Activated CD8-positive, alpha-beta T cell treated with anti-CD3 and anti-CD28 coated beads, Interleukin-2, amount 10 ng/mL, durations not matched to agents 7 days and 5 days (primary cell): ENCODE results near the gene PRSS57. TPM values are rescaled to one million over a fixed set of nuclear protein-coding genes. Genes with fewer than 3 reads are reported as not detected.

Source experiments
- ATAC-seq: fragments of 150-1000 bp; cut with Tn5 transposase; one replicate; pipeline ENCODE4 v1.10.0; 2021; ENCODE audit warnings: moderate library complexity
- CTCF ChIA-PET: fragments of 350-600 bp; sonication (Branson Sonifier 250); formaldehyde crosslinking; loops from one replicate; lab custom pipeline; 2021; ENCODE audit warnings: antibody characterized with exemption; lab: Charles Lee
- POLR2A ChIA-PET: fragments of 350-600 bp; sonication (Branson Sonifier 250); formaldehyde crosslinking; loops from one replicate; lab custom pipeline; 2021; ENCODE audit warnings: antibody characterized with exemption; lab: Charles Lee
- DNase-seq: peaks from one replicate; pipeline ENCODE4 v3.0.0-alpha.2; 2020
- H3K27ac Mint-ChIP-seq: one replicate; pipeline ENCODE4 v1.8.0; 2021; ENCODE audit warnings: mild to moderate bottlenecking, mixed read lengths
- H3K27me3 Mint-ChIP-seq: one replicate; pipeline ENCODE4 v1.8.0; 2021; ENCODE audit warnings: low read depth, mixed read lengths
- H3K36me3 Mint-ChIP-seq: one replicate; pipeline ENCODE4 v1.8.0; 2021; ENCODE audit warnings: low read depth, mixed read lengths
- H3K4me1 Mint-ChIP-seq: one replicate; pipeline ENCODE4 v1.8.0; 2021; ENCODE audit warnings: low read depth, mixed read lengths
- H3K4me3 Mint-ChIP-seq: one replicate; pipeline ENCODE4 v1.8.0; 2021; ENCODE audit warnings: mild to moderate bottlenecking, mixed read lengths
- H3K9me3 Mint-ChIP-seq: one replicate; pipeline ENCODE4 v1.8.0; 2022; ENCODE audit warnings: mixed read lengths; ENCODE audit not compliant: insufficient read depth
- total RNA-seq, 2 experiments: library from RNA; stranded (reverse); gene quantifications; one replicate each; pipeline ENCODE4 v1.2.3, GENCODE V29; 2021

Gene PRSS57
- total RNA-seq, 2 experiments from 2014 or later = not detected

DNA sequence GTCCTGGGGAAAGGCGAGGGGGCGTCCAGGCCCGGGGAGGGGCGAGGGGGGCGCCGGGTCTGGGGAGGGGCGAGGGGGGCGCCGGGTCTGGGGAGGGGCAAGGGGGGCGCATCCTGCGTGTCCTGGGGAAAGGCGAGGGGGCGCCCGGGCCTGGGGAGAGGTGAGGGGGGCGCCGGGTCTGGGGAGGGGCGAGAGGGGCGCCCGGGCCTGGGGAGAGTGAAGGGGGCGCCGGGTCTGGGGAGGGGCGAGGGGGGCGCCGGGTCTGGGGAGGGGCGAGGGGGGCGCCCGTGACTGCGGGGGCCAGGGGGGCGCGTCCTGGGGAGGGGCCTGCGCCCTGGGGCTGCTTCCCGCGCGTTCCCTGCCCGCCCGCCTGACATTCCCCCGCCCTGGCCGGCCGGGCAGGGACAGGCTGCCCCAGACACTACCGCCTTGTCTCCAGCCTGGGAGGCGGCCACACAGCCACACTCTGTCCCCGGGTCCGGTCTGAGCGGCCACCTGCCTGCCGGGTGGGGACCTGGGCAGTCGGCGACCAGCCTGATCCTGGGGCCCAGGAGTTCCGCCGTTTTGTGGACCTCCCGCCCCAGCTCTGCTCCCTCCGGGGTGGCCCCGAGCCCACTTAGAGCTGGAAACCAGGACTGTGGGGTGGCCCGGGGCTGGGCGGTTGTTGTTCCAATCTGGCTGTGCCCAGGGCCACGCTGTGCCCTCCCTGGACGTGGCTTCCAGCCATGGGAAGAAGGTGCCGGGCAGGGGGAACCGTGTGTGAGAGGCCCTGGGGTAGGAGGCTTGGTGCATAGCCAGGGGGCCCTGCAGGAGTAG lies 25.3 kb upstream of the PRSS57 start:
- Mint-ChIP-seq H3K4me1 (no peaks in the 10 kb centered on the region), H3K9me3 (peaks cover 2% of the 10 kb centered on the region), H3K27ac (no peak overlapping the region), H3K4me3 (no peak overlapping the region), H3K27me3 (peaks cover 9% of the 10 kb centered on the region), H3K36me3 (no peaks in the 10 kb centered on the region)
- ATAC-seq = no peak
- ChIA-PET POLR2A (no interaction called here), CTCF (no interaction called here)
- no peak for DNase-seq

DNA sequence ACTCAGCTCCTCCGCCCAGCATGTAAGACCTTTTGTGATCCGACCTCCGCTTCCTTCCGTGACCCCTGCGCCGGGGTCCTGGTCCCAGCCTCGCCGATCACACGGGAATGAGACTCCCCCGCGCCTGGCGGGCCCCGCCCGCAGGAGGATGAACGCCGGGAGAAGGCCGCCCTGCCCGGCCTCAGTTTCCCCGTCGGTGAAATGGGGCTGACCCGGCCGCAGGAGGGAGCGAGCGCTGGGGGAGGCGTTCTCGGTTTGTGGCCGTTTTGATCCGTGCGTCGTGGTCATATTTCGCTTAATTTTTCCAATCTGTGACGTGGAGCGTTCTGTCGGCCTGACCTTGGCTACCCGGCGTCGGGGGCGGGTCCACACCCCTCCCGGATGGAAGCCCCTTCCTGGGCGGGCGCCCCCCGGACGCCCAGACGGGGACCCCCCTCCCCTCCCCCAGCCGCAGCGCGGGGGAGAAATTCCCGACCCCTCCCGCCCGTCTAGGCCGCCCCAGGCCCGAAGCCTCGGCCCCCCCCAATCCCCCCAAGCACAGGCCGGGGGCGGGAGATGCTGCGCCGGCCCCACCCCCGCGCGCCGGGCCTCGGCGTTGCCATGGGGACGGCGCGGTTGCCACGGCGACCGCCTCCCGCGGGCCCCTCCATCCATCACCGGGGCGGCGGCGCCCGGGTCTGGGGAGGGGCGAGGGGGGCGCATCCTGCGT lies 24.5 kb upstream of the PRSS57 start:
- Mint-ChIP-seq H3K9me3 (peaks cover 4% of the 10 kb centered on the region), H3K4me1 (no peaks in the 10 kb centered on the region), H3K27ac (no peak overlapping the region), H3K4me3 (no peak overlapping the region), H3K36me3 (no peaks in the 10 kb centered on the region), H3K27me3 (peaks cover 9% of the 10 kb centered on the region)
- DNase-seq (no peak), ATAC-seq (no peak)
- POLR2A ChIA-PET = no interaction called here
- CTCF ChIA-PET = no interaction called here

DNA sequence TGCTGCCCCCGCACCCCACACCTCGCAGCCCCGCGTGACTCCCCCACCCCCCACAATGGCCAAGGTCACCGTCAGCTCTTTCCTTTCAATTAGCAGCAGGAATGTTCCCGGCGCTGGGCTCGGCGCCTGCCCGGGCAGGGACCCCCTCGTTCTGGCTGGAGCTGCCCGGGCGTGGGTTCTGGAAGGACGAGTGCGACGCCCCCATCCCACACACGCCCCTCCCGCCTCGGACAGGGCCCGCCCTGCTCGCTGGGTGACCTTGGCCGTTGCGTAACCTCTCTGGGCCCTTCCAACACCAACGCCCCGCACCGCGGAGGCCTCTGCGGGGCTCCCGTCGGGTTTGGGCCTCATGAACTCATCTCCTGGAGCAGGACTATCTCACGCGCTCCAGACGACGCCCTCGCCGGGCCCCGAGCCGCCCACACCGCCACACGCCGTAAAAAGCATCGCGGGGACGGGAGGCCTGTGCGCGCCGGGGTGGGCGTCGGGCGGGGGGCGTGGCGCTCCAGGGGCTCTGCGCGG lies 23.8 kb upstream of the PRSS57 start:
- Mint-ChIP-seq H3K27me3 (peaks cover 9% of the 10 kb centered on the region), H3K36me3 (no peaks in the 10 kb centered on the region), H3K4me1 (no peaks in the 10 kb centered on the region), H3K9me3 (peaks cover 4% of the 10 kb centered on the region), H3K4me3 (no peak overlapping the region), H3K27ac (no peak overlapping the region)
- CTCF ChIA-PET = no interaction called here
- DNase-seq (no peak), ATAC-seq (no peak)
- POLR2A ChIA-PET = interaction anchor here (0.7 kb wide), 1 partner anchor 20 kb away, joined by 4 read pairs; no protein-coding TSS in a partner anchor

DNA sequence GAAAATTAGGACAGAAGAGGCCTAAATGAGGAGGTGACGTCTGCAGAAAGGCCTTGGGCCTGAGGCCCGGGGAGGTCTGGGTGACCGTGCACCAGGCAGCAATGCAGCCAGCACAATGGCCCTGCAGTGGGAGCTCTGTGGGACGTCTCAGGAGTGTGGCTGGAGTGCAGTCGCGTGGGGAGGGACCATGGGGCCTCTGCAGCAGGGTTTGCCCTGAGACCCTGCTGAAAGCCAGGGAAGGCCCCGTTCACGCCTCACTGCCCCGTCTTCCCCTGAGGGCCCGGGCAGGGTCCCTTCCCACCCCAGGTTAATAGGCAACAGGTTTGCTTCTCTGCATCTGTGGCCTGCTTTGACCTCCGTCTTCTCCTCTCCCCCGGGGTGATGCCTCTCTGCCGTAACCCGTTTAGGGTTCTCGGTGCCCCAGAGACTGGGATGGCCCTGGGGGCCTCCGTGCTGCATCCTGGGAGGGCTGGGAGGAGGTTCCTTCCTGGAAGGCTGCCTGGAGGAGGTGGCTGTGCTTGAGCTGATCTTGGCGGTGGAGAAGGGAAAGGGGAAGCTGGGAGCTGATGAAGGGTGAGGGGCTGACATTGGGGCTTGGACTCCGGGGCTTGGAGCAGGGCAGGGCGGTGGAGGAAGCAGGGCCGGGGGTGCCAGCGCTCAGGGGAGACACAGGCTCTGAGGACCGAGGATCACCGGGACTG lies 23.1 kb upstream of the PRSS57 start:
- no peak for ATAC-seq
- H3K27ac Mint-ChIP-seq = no peak overlapping the region
- no peak overlapping the region for H3K4me3 Mint-ChIP-seq
- H3K36me3 Mint-ChIP-seq = no peaks in the 10 kb centered on the region
- POLR2A ChIA-PET = interaction anchor here (0.7 kb wide), 1 partner anchor 21 kb away, joined by 4 read pairs; no protein-coding TSS in a partner anchor
- no peak for DNase-seq
- H3K27me3 Mint-ChIP-seq = peaks cover 9% of the 10 kb centered on the region
- H3K9me3 Mint-ChIP-seq = peaks cover 4% of the 10 kb centered on the region
- CTCF ChIA-PET = no interaction called here
- H3K4me1 Mint-ChIP-seq = no peaks in the 10 kb centered on the region

DNA sequence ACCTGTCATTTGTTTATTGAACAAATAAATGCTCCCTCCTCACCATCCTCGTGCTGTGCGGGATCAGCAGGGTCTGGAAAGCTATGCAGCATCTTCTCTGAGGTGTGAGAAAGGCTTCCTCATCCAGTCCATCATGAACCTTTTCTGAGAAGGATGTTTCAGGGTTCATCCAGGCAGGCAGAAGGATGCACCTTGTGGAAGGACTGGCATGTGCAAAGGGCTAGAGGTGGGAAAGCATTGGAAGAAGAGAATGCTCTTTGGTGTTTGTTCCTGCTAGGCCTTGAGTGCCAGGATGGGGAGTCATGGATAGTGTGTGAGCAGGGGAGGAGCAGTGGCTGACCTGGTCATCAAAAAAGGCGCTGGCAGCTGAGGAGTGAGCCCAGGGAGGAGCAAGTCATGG lies 20.1 kb upstream of the PRSS57 start:
- H3K4me3 Mint-ChIP-seq = no peak overlapping the region
- ATAC-seq = no peak
- CTCF ChIA-PET = no interaction called here

DNA sequence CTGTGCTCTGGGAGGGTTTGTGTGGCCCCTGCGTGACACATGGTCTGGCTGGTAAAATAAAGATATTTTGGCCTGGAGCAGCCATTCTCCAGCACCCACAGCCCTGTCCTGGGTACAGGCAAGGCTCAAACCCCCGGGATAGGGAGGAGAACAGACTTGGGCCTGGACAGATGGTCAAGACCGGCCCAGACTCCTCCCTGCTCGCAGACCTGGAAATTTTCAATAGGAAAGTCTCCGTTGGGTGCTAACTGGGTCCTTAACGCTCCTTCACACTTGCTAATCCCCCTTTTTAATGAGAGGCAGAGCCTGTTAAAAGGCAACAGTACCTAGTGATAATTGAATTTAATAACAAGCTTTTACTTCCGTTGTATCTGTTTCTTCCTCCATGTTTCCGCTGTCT lies 16.0 kb upstream of the PRSS57 start:
- ATAC-seq = no peak
- Mint-ChIP-seq H3K36me3 (no peaks in the 10 kb centered on the region), H3K27me3 (peaks cover 16% of the 10 kb centered on the region), H3K4me3 (no peak overlapping the region), H3K4me1 (no peaks in the 10 kb centered on the region), H3K27ac (no peak overlapping the region), H3K9me3 (peaks cover 4% of the 10 kb centered on the region)
- no peak for DNase-seq
- ChIA-PET POLR2A (no interaction called here), CTCF (no interaction called here)

More for the DNA sequence above, 20.1 kb upstream of the PRSS57 start:
- Mint-ChIP-seq H3K36me3 (no peaks in the 10 kb centered on the region), H3K27ac (no peak overlapping the region), H3K4me1 (no peaks in the 10 kb centered on the region), H3K9me3 (peaks cover 4% of the 10 kb centered on the region), H3K27me3 (peaks cover 9% of the 10 kb centered on the region)
- POLR2A ChIA-PET = no interaction called here
- no peak for DNase-seq

DNA sequence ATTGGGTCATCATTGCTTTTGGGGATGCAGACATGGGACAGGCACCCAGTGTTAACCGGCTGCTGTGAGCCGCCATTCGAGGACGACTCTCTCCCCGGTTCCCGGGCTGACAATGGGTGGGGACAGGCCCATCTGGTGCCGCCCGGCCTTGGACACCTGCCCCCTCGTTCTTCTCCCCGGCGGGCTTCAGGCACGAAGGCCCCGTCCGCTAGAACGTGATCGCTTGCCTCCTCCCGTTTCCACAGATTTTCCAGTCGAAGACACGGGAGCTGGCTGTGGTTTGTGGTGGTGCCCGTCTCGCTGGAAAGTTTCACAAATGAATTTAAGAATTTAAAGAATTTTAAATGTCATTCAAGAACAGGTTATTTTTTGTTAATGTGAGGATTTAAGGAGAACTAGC lies 15.5 kb upstream of the PRSS57 start:
- DNase-seq (no peak), ATAC-seq (no peak)
- ChIA-PET POLR2A (no interaction called here), CTCF (no interaction called here)
- H3K4me1 Mint-ChIP-seq = no peaks in the 10 kb centered on the region
- no peak overlapping the region for H3K27ac Mint-ChIP-seq
- H3K36me3 Mint-ChIP-seq = no peaks in the 10 kb centered on the region
- H3K9me3 Mint-ChIP-seq = peaks cover 4% of the 10 kb centered on the region
- H3K27me3 Mint-ChIP-seq = peaks cover 16% of the 10 kb centered on the region
- H3K4me3 Mint-ChIP-seq = no peak overlapping the region

DNA sequence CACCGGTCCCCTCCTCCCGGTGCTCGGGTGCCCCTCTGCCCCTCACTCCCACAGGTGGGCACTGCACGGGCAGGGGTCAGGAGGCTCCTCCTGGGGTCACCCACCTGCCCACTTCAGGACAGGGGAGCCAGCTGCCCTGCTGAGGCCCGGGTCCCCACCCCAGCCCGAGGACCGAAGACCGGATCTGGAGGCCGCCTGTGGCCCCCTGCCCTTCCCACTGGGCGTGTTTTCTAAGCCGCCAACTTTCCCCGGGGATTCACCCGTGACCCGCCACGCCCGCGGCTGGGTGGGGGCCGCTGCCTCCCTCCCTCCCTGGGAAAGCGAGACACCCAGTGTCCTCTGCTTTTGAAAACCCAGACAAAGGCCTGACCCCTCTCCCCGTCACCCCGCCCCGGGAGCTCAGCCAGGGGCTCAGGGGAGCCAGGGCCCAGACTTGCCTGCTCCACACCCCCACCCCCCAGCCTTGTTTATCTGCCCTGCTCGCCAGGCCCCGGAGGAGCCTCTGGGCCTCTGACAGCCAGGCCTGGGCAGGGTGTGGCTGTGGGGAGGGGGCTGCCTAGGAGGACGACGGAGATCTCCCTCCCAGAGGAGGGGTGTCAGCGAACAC lies 14.8 kb upstream of the PRSS57 start:
- DNase-seq (no peak), ATAC-seq (no peak)
- no peaks in the 10 kb centered on the region for H3K36me3 Mint-ChIP-seq
- no peak overlapping the region for H3K4me3 Mint-ChIP-seq
- H3K27ac Mint-ChIP-seq = no peak overlapping the region
- ChIA-PET POLR2A (no interaction called here), CTCF (no interaction called here)
- no peaks in the 10 kb centered on the region for H3K9me3 Mint-ChIP-seq
- no peaks in the 10 kb centered on the region for H3K4me1 Mint-ChIP-seq
- peaks cover 17% of the 10 kb centered on the region for H3K27me3 Mint-ChIP-seq

DNA sequence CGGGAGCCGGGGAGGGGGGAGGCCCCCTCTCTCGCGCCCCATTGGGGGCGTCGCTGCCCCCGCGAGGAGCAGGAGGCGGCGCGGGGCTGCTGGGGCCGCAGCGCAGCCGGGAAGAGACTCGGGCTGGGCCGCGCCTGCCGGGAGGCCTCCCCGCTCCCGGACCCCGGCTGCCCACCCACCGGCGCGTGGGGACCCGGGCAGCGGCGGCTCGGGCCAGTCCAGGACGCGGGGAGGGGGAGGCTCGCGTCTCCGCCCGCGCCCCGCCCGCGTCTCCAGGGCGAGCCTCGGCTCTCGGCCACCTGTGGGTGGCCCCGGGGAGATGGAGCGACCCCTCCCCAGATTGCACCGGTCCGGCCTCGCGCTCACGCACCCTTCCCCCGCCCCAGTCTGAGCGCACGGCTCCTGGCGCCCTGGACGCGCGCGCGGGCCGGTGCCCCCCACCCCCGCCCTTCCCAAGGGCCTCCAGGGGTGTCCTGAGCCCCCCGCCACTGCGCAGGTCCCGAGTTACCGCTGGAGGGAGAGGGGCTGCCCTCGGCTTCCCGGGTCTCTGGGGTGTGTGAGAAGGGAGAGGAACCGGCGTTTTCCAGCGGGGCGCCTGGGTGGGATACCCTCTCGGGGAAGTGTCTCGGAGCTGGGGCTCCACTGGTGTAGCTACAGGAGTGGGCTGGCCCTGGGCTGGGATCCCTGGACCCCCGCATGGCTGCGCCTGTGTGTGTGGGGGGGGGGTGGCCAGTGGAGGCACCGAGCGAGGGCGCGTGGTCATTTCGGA lies 14.1 kb upstream of the PRSS57 start:
- Mint-ChIP-seq H3K36me3 (no peaks in the 10 kb centered on the region), H3K27ac (no peak overlapping the region), H3K9me3 (no peaks in the 10 kb centered on the region), H3K4me3 (no peak overlapping the region), H3K4me1 (no peaks in the 10 kb centered on the region), H3K27me3 (peaks cover 17% of the 10 kb centered on the region)
- no peak for DNase-seq
- ChIA-PET POLR2A (no interaction called here), CTCF (no interaction called here)
- ATAC-seq = no peak

DNA sequence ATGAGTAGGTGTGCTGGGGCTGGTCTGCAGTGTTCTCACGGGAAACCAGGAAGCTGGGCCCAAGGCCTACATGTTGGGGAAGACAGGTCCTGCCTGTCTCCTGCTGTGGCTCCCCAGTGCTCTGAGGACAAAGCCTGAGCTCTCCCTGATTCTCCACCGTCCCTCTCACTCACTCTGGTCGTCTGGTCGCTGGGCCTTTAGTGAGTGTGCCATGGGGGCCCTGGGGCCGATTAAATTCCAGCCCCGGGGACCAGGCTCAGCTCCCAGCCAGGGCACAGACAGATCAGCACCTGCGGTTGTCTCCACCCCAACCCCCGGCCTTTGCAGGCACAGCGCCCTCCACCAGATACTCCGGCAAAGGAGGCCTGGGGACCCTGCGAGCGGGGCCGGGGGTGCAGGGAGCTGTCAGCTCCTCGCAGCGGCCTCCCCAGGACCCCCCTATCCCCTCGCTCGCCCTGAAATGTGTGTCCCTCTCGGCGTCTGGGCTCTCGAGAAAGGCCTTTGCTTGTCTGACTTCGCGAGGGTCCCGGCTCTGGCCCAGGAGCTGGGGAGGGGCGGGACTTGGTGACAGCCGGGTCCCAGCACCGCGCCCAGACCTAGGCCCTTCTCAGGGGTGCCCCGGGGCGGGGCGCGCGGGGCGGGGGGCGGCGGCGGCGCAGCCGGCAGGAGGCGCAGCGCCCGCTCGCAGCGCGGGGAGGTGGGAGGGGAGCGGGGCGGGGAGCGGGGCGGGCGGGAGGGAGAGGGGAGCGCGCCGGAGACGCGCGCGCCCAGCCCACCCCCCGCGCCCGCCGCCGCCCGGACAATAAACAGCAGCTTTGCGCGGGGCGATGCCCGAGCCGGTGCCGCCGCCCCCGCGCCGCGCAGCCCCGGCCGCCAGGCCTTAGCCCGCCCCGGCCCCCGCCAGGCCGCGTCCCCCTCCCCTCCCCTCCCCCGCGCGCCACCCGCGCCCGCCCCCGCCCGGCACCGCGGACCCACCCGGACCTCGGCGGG lies 13.2 kb upstream of the PRSS57 start, which contains the start of gene PALM:
Gene PALM, plus strand, starts transcription at position 782 of the 990 bp plus-strand sequence. CDS start 212 bp downstream, outside the sequence.
- DNase-seq (no peak), ATAC-seq (no peak)
- ChIA-PET CTCF (interaction anchor here (0.8 kb wide), 1 partner anchor 26 kb away, joined by 3 read pairs; no protein-coding TSS in a partner anchor), POLR2A (no interaction called here)
- Mint-ChIP-seq H3K4me3 (no peak within 1 kb of the TSS), H3K4me1 (peaks cover 6% of the 10 kb centered on the region), H3K27me3 (peaks cover 17% of the 10 kb centered on the region), H3K9me3 (no peaks in the 10 kb centered on the region), H3K36me3 (no peaks in the 10 kb centered on the region), H3K27ac (no peak within 1 kb of the TSS)
